SK-N-SH treated with all-trans-retinoic acid at 6 μM for 48 hours (cell line): Measurements from ENCODE around the gene PTPRN2.

ENCODE experiments used
- ATAC-seq: fragments of 200-7000 bp; cut with Tn5 transposase; 3 replicates; pipeline ENCODE4 v1.9.1; 2020; ENCODE audit warnings: mild to moderate bottlenecking, moderate library complexity
- ARNTL ChIP-seq: fragments of 450-650 bp; formaldehyde crosslinking; IDR thresholded peaks from 2 replicates; pipeline ENCODE4 v1.5.0; 2020; ENCODE audit warnings: low read depth, mild to moderate bottlenecking, moderate library complexity, borderline replicate concordance
- BACH2 ChIP-seq: fragments of 250-450 bp; sonication (Bioruptor Pico); IDR thresholded peaks from 2 replicates; pipeline ENCODE4 v1.9.0; 2021; ENCODE audit warnings: mild to moderate bottlenecking, borderline replicate concordance
- CREB5 ChIP-seq: fragments of 250-450 bp; sonication (Bioruptor Pico); IDR thresholded peaks from 2 replicates; pipeline ENCODE4 v1.5.1; 2020; ENCODE audit warnings: low read depth, mild to moderate bottlenecking, moderate library complexity
- CSDC2 ChIP-seq: fragments of 250-450 bp; sonication (Bioruptor Pico); IDR thresholded peaks from 2 replicates; pipeline ENCODE4 v1.5.0; 2020; ENCODE audit warnings: mild to moderate bottlenecking, moderate library complexity
- CSRNP3 ChIP-seq: fragments of 250-450 bp; sonication (Bioruptor Pico); IDR thresholded peaks from 2 replicates; pipeline ENCODE4 v1.5.1; 2021; ENCODE audit warnings: mild to moderate bottlenecking, moderate library complexity
- ESRRG ChIP-seq: fragments of 250-450 bp; sonication (Bioruptor Pico); IDR thresholded peaks from 2 replicates; pipeline ENCODE4 v1.6.1; 2021; ENCODE audit warnings: mild to moderate bottlenecking
- OSR1 ChIP-seq: fragments of 250-450 bp; sonication (Bioruptor Pico); IDR thresholded peaks from 2 replicates; pipeline ENCODE4 v1.8.0; 2022; ENCODE audit warnings: moderate library complexity, mild to moderate bottlenecking, inconsistent platforms
- PATZ1 ChIP-seq: fragments of 250-450 bp; sonication (Bioruptor Pico); IDR thresholded peaks from 2 replicates; pipeline ENCODE4 v1.8.0; 2020; ENCODE audit warnings: mild to moderate bottlenecking, moderate library complexity, borderline replicate concordance
- POU6F1 ChIP-seq: fragments of 250-450 bp; sonication (Bioruptor Pico); IDR thresholded peaks from 2 replicates; pipeline ENCODE4 v1.8.0; 2021; ENCODE audit warnings: low read depth, mild to moderate bottlenecking, moderate library complexity, borderline replicate concordance
- PPARA ChIP-seq: fragments of 250-450 bp; sonication (Bioruptor Pico); IDR thresholded peaks from 2 replicates; pipeline ENCODE4 v1.5.0; 2020; ENCODE audit warnings: mild to moderate bottlenecking, borderline replicate concordance
- RARB ChIP-seq: fragments of 250-450 bp; sonication (Bioruptor Pico); IDR thresholded peaks from 2 replicates; pipeline ENCODE4 v1.8.0; 2021; ENCODE audit warnings: mild to moderate bottlenecking, moderate library complexity
- SNAI2 ChIP-seq: fragments of 250-450 bp; sonication (Bioruptor Pico); IDR thresholded peaks from 2 replicates; pipeline ENCODE4 v1.5.0; 2020; ENCODE audit warnings: mild to moderate bottlenecking, moderate library complexity
- TCF4 ChIP-seq: fragments of 250-450 bp; sonication (Bioruptor Pico); IDR thresholded peaks from 2 replicates; pipeline ENCODE4 v1.8.0; 2021; ENCODE audit warnings: mild to moderate bottlenecking, moderate library complexity, borderline replicate concordance
- TOX ChIP-seq: fragments of 250-450 bp; sonication (Bioruptor Pico); IDR thresholded peaks from 2 replicates; pipeline ENCODE4 v1.8.0; 2021; ENCODE audit warnings: mild to moderate bottlenecking, moderate library complexity, borderline replicate concordance
- TSHZ2 ChIP-seq: fragments of 250-450 bp; sonication (Bioruptor Pico); IDR thresholded peaks from 2 replicates; pipeline ENCODE4 v1.5.0; 2020; ENCODE audit warnings: mild to moderate bottlenecking, moderate library complexity
- ZC3H10 ChIP-seq: fragments of 250-450 bp; sonication (Bioruptor Pico); IDR thresholded peaks from 2 replicates; pipeline ENCODE4 v1.5.1; 2021; ENCODE audit warnings: mild to moderate bottlenecking, moderate library complexity
- ZFP3 ChIP-seq: fragments of 250-450 bp; sonication (Bioruptor Pico); IDR thresholded peaks from 2 replicates; pipeline ENCODE4 v1.5.0; 2020; ENCODE audit warnings: mild to moderate bottlenecking, moderate library complexity
- ZFP30 ChIP-seq: fragments of 450-650 bp; formaldehyde crosslinking; IDR thresholded peaks from 2 replicates; pipeline ENCODE4 v1.5.0; 2022; ENCODE audit warnings: mild to moderate bottlenecking, moderate library complexity
- ZNF565 ChIP-seq: fragments of 450-650 bp; formaldehyde crosslinking; conservative IDR thresholded peaks from 2 replicates; pipeline ENCODE4 v1.5.0; 2020; ENCODE audit warnings: low read depth, mild to moderate bottlenecking, moderate library complexity
- ZNF70 ChIP-seq: fragments of 450-650 bp; formaldehyde crosslinking; IDR thresholded peaks from 2 replicates; pipeline ENCODE4 v1.5.0; 2020; ENCODE audit warnings: mild to moderate bottlenecking, moderate library complexity
- ZNF8 ChIP-seq: fragments of 450-650 bp; formaldehyde crosslinking; IDR thresholded peaks from 2 replicates; pipeline ENCODE4 v1.5.0; 2020; ENCODE audit warnings: mild to moderate bottlenecking, moderate library complexity

The PTPRN2 gene

GRCh38 chr7:157974678-157975230 lies 612.9 kb downstream of the PTPRN2 start (continued):
- no peak for TF ChIP-seq CSRNP3
- TF ChIP-seq, all 23 proteins: peak for 0

- no peak for ATAC-seq
- TF ChIP-seq ZNF70 (CRISPR knock-in tag) (no peak), PPARA (CRISPR knock-in tag) (no peak), CSDC2 (no peak), ZFP30 (CRISPR knock-in tag) (no peak), ARNTL (CRISPR knock-in tag) (no peak), OSR1 (CRISPR knock-in tag) (no peak), ZFP3 (no peak)
These were observed 613.5 kb downstream of the PTPRN2 start for GRCh38 chr7:157973971-157974677.

GRCh38 chr7:157972914-157973313 lies 614.7 kb downstream of the PTPRN2 start:
- ATAC-seq = no peak
- TF ChIP-seq ESRRG (CRISPR knock-in tag) = no peak
- TF ChIP-seq, all 23 proteins: peak for 0

GRCh38 chr7:157971501-157971900 lies 616.1 kb downstream of the PTPRN2 start:
- no peak for ATAC-seq
- no peak for TF ChIP-seq ZFP30 (CRISPR knock-in tag)
- no peak for TF ChIP-seq CSDC2
- TF ChIP-seq ARNTL (CRISPR knock-in tag) = no peak
- no peak for TF ChIP-seq ZNF70 (CRISPR knock-in tag)
- TF ChIP-seq RARB (CRISPR knock-in tag) = no peak
- no peak for TF ChIP-seq TOX (CRISPR knock-in tag)
- TF ChIP-seq SNAI2 (CRISPR knock-in tag) = no peak
- no peak for TF ChIP-seq POU6F1
- TF ChIP-seq ZFP3 = no peak
- TF ChIP-seq TSHZ2 (CRISPR knock-in tag) = no peak
- no peak for TF ChIP-seq PATZ1 (CRISPR knock-in tag)
- no peak for TF ChIP-seq BACH2 (CRISPR knock-in tag)
- TF ChIP-seq ZNF8 (CRISPR knock-in tag) = no peak
- TF ChIP-seq ZNF565 (CRISPR knock-in tag) = no peak
- TF ChIP-seq ZC3H10 (CRISPR knock-in tag) = no peak
- no peak for TF ChIP-seq CREB5 (CRISPR knock-in tag)
- no peak for TF ChIP-seq TCF4 (CRISPR knock-in tag)
- TF ChIP-seq OSR1 (CRISPR knock-in tag) = no peak
